ENCODE measurements around the gene PRPF40A.

The PRPF40A gene

GRCh38 chr2:152718076-152718908, 1.0 kb upstream of the PRPF40A start, which contains the start of gene ARL6IP6:
ARL6IP6 (plus strand) TSS chr2:152718620; CDS start chr2:152718625, 5 bp downstream.
- CTCF ChIA-PET, result interaction anchor here (0.6 kb wide), 1 partner anchor 400 kb away, joined by 3 read pairs; no protein-coding TSS in a partner anchor
- peak; percentile 89 for DNase-seq (ENCODE audit: low spot score)
- POLR2A ChIA-PET (ENCODE audit: low non-redundant PET), result no interaction called here
- TF ChIP-seq, protein P1, sequence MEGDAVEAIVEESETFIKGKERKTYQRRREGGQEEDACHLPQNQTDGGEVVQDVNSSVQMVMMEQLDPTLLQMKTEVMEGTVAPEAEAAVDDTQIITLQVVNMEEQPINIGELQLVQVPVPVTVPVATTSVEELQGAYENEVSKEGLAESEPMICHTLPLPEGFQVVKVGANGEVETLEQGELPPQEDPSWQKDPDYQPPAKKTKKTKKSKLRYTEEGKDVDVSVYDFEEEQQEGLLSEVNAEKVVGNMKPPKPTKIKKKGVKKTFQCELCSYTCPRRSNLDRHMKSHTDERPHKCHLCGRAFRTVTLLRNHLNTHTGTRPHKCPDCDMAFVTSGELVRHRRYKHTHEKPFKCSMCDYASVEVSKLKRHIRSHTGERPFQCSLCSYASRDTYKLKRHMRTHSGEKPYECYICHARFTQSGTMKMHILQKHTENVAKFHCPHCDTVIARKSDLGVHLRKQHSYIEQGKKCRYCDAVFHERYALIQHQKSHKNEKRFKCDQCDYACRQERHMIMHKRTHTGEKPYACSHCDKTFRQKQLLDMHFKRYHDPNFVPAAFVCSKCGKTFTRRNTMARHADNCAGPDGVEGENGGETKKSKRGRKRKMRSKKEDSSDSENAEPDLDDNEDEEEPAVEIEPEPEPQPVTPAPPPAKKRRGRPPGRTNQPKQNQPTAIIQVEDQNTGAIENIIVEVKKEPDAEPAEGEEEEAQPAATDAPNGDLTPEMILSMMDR (conservative IDR thresholded peaks at IDR 0.05; ENCODE audit: low read depth), result no peak
- peak within 1 kb of the TSS; percentile 98 for H3K27ac ChIP-seq

- TF ChIP-seq, protein P1 (conservative IDR thresholded peaks at IDR 0.05; ENCODE audit: low read depth), result no peak
- ChIA-PET POLR2A (ENCODE audit: low non-redundant PET) (interaction anchor here (0.6 to 0.7 kb wide), 3 partner anchors 18 to 536 kb away, joined by 3 to 5 read pairs (median 4); no protein-coding TSS in a partner anchor), CTCF (interaction anchor here (0.5 to 1.0 kb wide), 3 partner anchors 13 to 43 kb away, joined by 3 to 5 read pairs (median 4); no protein-coding TSS in a partner anchor)
- peak overlapping the region; percentile 98 for H3K27ac ChIP-seq
- DNase-seq (ENCODE audit: low spot score), result peak; percentile 18
Observed at GRCh38 chr2:152716805-152717227, 445 bp downstream of the PRPF40A start.

GRCh38 chr2:152715854-152716428, 1.3 kb downstream of the PRPF40A start:
- H3K27ac ChIP-seq, result no peak overlapping the region

GRCh38 chr2:152715112-152715511, 2.1 kb downstream of the PRPF40A start:
- TF ChIP-seq, protein P1 (conservative IDR thresholded peaks at IDR 0.05; ENCODE audit: low read depth), result no peak
- ChIA-PET CTCF (interaction anchor here (0.7 kb wide), 1 partner anchor 32 kb away, joined by 3 read pairs; no protein-coding TSS in a partner anchor), POLR2A (ENCODE audit: low non-redundant PET) (interaction anchor here (0.6 kb wide), 1 partner anchor 29 kb away, joined by 3 read pairs; no protein-coding TSS in a partner anchor)
- H3K27ac ChIP-seq, result no peak overlapping the region
- no peak for DNase-seq (ENCODE audit: low spot score)

More at GRCh38 chr2:152715854-152716428, 1.3 kb downstream of the PRPF40A start:
- peak; percentile 44 for DNase-seq (ENCODE audit: low spot score)
- TF ChIP-seq, protein P1 (conservative IDR thresholded peaks at IDR 0.05; ENCODE audit: low read depth), result peak; percentile 71
- ChIA-PET CTCF (interaction anchor here (0.6 to 1.0 kb wide), 4 partner anchors 14 to 55 kb away, joined by 3 to 4 read pairs (median 3); no protein-coding TSS in a partner anchor), POLR2A (ENCODE audit: low non-redundant PET) (no interaction called here)

GRCh38 chr2:152710713-152711112, 6.5 kb downstream of the PRPF40A start:
- POLR2A ChIA-PET (ENCODE audit: low non-redundant PET), result no interaction called here
- CTCF ChIA-PET, result interaction anchor here (0.6 kb wide), 1 partner anchor 254 kb away, joined by 5 read pairs; no protein-coding TSS in a partner anchor
- no peak for DNase-seq (ENCODE audit: low spot score)
- TF ChIP-seq, protein P1 (conservative IDR thresholded peaks at IDR 0.05; ENCODE audit: low read depth), result no peak
- H3K27ac ChIP-seq, result no peak overlapping the region

DNA sequence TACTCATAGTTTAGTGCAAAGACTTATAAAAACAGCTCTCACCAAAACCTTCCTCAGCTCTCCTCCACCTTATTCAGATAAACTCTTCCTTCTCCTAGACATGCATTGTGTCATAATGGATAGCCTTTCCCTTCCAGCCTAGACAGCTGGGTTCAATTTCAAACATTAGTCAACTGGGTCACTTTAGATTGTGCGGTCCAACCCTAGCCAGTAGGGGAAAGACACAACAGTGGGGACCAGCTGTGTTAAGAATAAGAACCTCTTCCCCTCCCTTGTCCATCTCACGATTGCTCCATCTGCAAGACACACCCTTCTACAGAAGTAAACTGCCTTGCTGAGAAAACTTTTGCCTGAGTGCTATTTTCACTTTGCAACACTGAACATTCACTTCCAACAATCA, 8.5 kb downstream of the PRPF40A start:
- POLR2A ChIA-PET (ENCODE audit: low non-redundant PET), result no interaction called here
- DNase-seq (ENCODE audit: low spot score), result no peak
- CTCF ChIA-PET, result no interaction called here
- TF ChIP-seq, protein P1 (conservative IDR thresholded peaks at IDR 0.05; ENCODE audit: low read depth), result no peak
- no peak overlapping the region for H3K27ac ChIP-seq
